ENCODE results near the gene GOLGA8A.
"Not testable (repeated sequence)": the region's sequence is repeated elsewhere in the genome, so short reads cannot be mapped to it uniquely, and the experiment has no call there.

- not testable (repeated sequence) for TF ChIP-seq CTCF (IDR thresholded peaks at IDR 0.05); POLR2AphosphoS5 (IDR thresholded peaks at IDR 0.05; ENCODE audit: insufficient read depth in 1 of 2, low read depth in 1 of 2); POLR2A (IDR thresholded peaks at IDR 0.05)
Observed at GRCh38 chr15:34408973-34409372, 28.6 kb downstream of the GOLGA8A start.
